A673 (cell line): ENCODE measurements around the gene GAK.

Source experiments
- CTCF ChIP-seq: fragments of 300-800, 200-600 bp; sonication (generic); conservative IDR thresholded peaks from 2 replicates; pipeline ENCODE4 v1.5.1; 2017; ENCODE audit warnings: low read depth, mild to moderate bottlenecking, antibody characterized with exemption, low read length, moderate library complexity, mixed read lengths
- EZH2 ChIP-seq: fragments of 200-600 bp; sonication (generic); IDR thresholded peaks from 2 replicates; pipeline ENCODE4 v1.6.1; 2017; ENCODE audit warnings: borderline replicate concordance, low read depth, mild to moderate bottlenecking, mixed read lengths, antibody characterized with exemption, low read length; ENCODE audit not compliant: poor library complexity, severe bottlenecking

- TF ChIP-seq CTCF: no peak
- no peak for TF ChIP-seq EZH2
Observed at GRCh38 chr4:814312-814850, 117.7 kb downstream of the GAK start.
